Urinary bladder (tissue), 4 donors: ENCODE data around the gene NR6A1. TPM values are rescaled to one million over a fixed set of nuclear protein-coding genes. Genes with fewer than 3 reads are reported as not detected.
A peak's percentile ranks its signal among the peaks of the same experiment; 100 is the strongest.

Experiments used
- DNase-seq: peaks from one replicate; pipeline ENCODE4 v3.0.0-alpha.2; 2015; ENCODE audit errors: extremely low spot score
- H3K27ac ChIP-seq: one replicate; pipeline ENCODE4 v1.5.1; 2013; ENCODE audit warnings: low read depth, mild to moderate bottlenecking, moderate library complexity
- H3K36me3 ChIP-seq: one replicate; pipeline ENCODE4 v1.6.1; 2013; ENCODE audit warnings: mild to moderate bottlenecking, moderate library complexity; ENCODE audit not compliant: insufficient read depth
- H3K4me1 ChIP-seq: one replicate; pipeline ENCODE4 v1.6.1; 2013; ENCODE audit warnings: mild to moderate bottlenecking, moderate library complexity; ENCODE audit not compliant: insufficient read depth
- H3K4me3 ChIP-seq: one replicate; pipeline ENCODE4 v1.5.1; 2013; ENCODE audit warnings: low read depth, low read length
- WGBS: extraction: QIAGEN DNeasy Blood & Tissue Kit; methylation state at CpG from one replicate; pipeline ENCODE4 v1.1.7; 2013; 5-methylcytosine and 5-hydroxymethylcytosine counted together
- polyA plus RNA-seq: library from polyadenylated mRNA; stranded (reverse); fragments of 200-250 nt; gene quantifications from one replicate; pipeline ENCODE4 v1.2.3, GENCODE V29; 2013
- total RNA-seq: library from RNA; depleted of rRNA; stranded (reverse); fragments of >200 nt; gene quantifications from one replicate; pipeline ENCODE4 v1.2.3, GENCODE V29; 2014
- donor health status: healthy with polysubstance abuse.
- donor health status: healthy.

The NR6A1 gene
- total and polyA plus RNA-seq, 2 donors = 0.29 to 1.4 TPM

- no peak overlapping the region for H3K27ac ChIP-seq
- no peaks in the 10 kb centered on the region for H3K4me1 ChIP-seq
- no peaks in the 10 kb centered on the region for H3K36me3 ChIP-seq
- WGBS = 81% methylated on average over 2 of the region's 2 CpGs
- no peak overlapping the region for H3K4me3 ChIP-seq
- DNase-seq = no peak
Observed at GRCh38 chr9:124662561-124662960, 108.5 kb downstream of the NR6A1 start.

GRCh38 chr9:124661271-124661670 is 109.8 kb downstream of the NR6A1 start:
- Histone ChIP-seq H3K4me3 (no peak overlapping the region), H3K4me1 (no peaks in the 10 kb centered on the region), H3K27ac (no peak overlapping the region), H3K36me3 (no peaks in the 10 kb centered on the region)
- 78% methylated on average over 4 of the region's 4 CpGs for WGBS
- no peak for DNase-seq

- 9% methylated on average over 11 of the region's 11 CpGs for WGBS
- Histone ChIP-seq H3K4me3 (peak overlapping the region; percentile 17), H3K4me1 (no peaks in the 10 kb centered on the region), H3K27ac (no peak overlapping the region), H3K36me3 (no peaks in the 10 kb centered on the region)
- peak; percentile 74 for DNase-seq
Observed at GRCh38 chr9:124660341-124660801, 110.7 kb downstream of the NR6A1 start.

GRCh38 chr9:124659099-124659659 is 111.9 kb downstream of the NR6A1 start:
- peak; percentile 76 for DNase-seq
- WGBS = under 1% methylated on average over 15 of the region's 15 CpGs
- Histone ChIP-seq H3K27ac (peak overlapping the region; percentile 64), H3K36me3 (no peaks in the 10 kb centered on the region), H3K4me1 (no peaks in the 10 kb centered on the region), H3K4me3 (peak overlapping the region; percentile 55)

- peak; percentile 92 for DNase-seq
Observed at GRCh38 chr9:124658165-124659017, 112.7 kb downstream of the NR6A1 start.

GRCh38 chr9:124657516-124657915 is 113.6 kb downstream of the NR6A1 start:
- Histone ChIP-seq H3K27ac (no peak overlapping the region), H3K4me1 (no peaks in the 10 kb centered on the region), H3K36me3 (no peaks in the 10 kb centered on the region), H3K4me3 (no peak overlapping the region)
- 51% methylated on average over 1 of the region's 1 CpG for WGBS
- DNase-seq = no peak

More at GRCh38 chr9:124658165-124659017, 112.7 kb downstream of the NR6A1 start:
- Histone ChIP-seq H3K4me1 (no peaks in the 10 kb centered on the region), H3K4me3 (peak overlapping the region; percentile 55), H3K36me3 (no peaks in the 10 kb centered on the region), H3K27ac (peak overlapping the region; percentile 32)
- 2% methylated on average over 14 of the region's 14 CpGs for WGBS

GRCh38 chr9:124654431-124654830 is 116.7 kb downstream of the NR6A1 start:
- Histone ChIP-seq H3K4me1 (no peaks in the 10 kb centered on the region), H3K4me3 (no peak overlapping the region), H3K36me3 (no peaks in the 10 kb centered on the region), H3K27ac (no peak overlapping the region)
- no peak for DNase-seq
- 91% methylated on average over 1 of the region's 1 CpG for WGBS

- H3K4me3 ChIP-seq = no peak overlapping the region
- H3K4me1 ChIP-seq = no peaks in the 10 kb centered on the region
- WGBS = 88% methylated on average over 3 of the region's 3 CpGs
- no peak overlapping the region for H3K27ac ChIP-seq
- no peaks in the 10 kb centered on the region for H3K36me3 ChIP-seq
- no peak for DNase-seq
Observed at GRCh38 chr9:124652615-124653393, 118.3 kb downstream of the NR6A1 start.

GRCh38 chr9:124652203-124652602 is 118.9 kb downstream of the NR6A1 start:
- WGBS = 90% methylated on average over 1 of the region's 1 CpG

GRCh38 chr9:124645274-124645673 is 125.8 kb downstream of the NR6A1 start:
- Histone ChIP-seq H3K4me3 (no peak overlapping the region), H3K27ac (no peak overlapping the region), H3K36me3 (no peaks in the 10 kb centered on the region), H3K4me1 (no peaks in the 10 kb centered on the region)
- DNase-seq = no peak

More at GRCh38 chr9:124652203-124652602, 118.9 kb downstream of the NR6A1 start:
- DNase-seq = no peak
- Histone ChIP-seq H3K4me1 (no peaks in the 10 kb centered on the region), H3K36me3 (no peaks in the 10 kb centered on the region), H3K4me3 (no peak overlapping the region), H3K27ac (no peak overlapping the region)

- H3K36me3 ChIP-seq = no peaks in the 10 kb centered on the region
- no peak overlapping the region for H3K4me3 ChIP-seq
- H3K27ac ChIP-seq = no peak overlapping the region
- H3K4me1 ChIP-seq = no peaks in the 10 kb centered on the region
- DNase-seq = no peak
Observed at GRCh38 chr9:124639637-124640036, 131.5 kb downstream of the NR6A1 start.

GRCh38 chr9:124635285-124635684 is 135.8 kb downstream of the NR6A1 start:
- H3K27ac ChIP-seq = no peak overlapping the region
- DNase-seq = no peak
- 92% methylated on average over 5 of the region's 5 CpGs for WGBS
- H3K4me1 ChIP-seq = no peaks in the 10 kb centered on the region
- no peaks in the 10 kb centered on the region for H3K36me3 ChIP-seq
- H3K4me3 ChIP-seq = no peak overlapping the region

- H3K36me3 ChIP-seq = no peaks in the 10 kb centered on the region
- 21% methylated on average over 5 of the region's 5 CpGs for WGBS
- DNase-seq = peak; percentile 64
- no peaks in the 10 kb centered on the region for H3K4me1 ChIP-seq
- no peak overlapping the region for H3K27ac ChIP-seq
- no peak overlapping the region for H3K4me3 ChIP-seq
Observed at GRCh38 chr9:124632077-124632621, 139.0 kb downstream of the NR6A1 start.
